ENCODE results near the gene TMEM239.

TMEM239 gene

DNA sequence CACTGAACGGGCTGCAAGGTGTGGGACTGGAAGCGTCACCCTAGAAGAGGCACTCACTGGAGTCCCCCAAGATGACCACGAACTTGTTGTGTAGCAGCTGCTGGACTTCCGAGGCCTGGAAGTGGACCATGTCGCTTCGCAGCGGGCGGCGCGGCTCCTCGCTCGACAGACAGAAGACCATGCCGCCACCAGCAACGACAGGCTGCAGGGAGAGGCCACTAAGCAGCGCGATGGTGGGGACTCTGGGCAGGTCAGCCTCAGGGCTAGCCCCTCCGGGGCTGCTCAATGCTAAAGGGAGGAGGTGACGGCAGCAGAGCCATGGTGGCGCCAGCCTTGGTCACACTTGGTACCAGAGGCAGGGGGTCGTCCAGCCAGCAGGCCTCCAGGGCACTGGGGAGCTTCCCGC, 23.6 kb downstream of the TMEM239 start:
- H3K4me3 ChIP-seq (ENCODE audit: low read length), result peak overlapping the region; percentile 79
- 94% methylated on average over 21 of the region's 21 CpGs for WGBS
- H3K9me3 ChIP-seq (ENCODE audit: insufficient read depth, low read depth, low read length), result no peaks in the 10 kb centered on the region
- H3K9ac ChIP-seq (ENCODE audit: low read depth, low read length), result peak overlapping the region; percentile 76; the same call in 1 of the 2 replicates
- H3K27ac ChIP-seq (ENCODE audit: low read depth, low read length), result no peak overlapping the region
- H3K27me3 ChIP-seq (ENCODE audit: insufficient read depth, low read length), result peaks cover 18% of the 10 kb centered on the region
- peaks cover 6% of the 10 kb centered on the region; the same call in 1 of the 2 replicates for H3K36me3 ChIP-seq (ENCODE audit: insufficient read depth, low read length)
- H3K4me1 ChIP-seq (ENCODE audit: insufficient read depth, low read length), result peaks cover 3% of the 10 kb centered on the region; the same call in 1 of the 2 replicates

DNA sequence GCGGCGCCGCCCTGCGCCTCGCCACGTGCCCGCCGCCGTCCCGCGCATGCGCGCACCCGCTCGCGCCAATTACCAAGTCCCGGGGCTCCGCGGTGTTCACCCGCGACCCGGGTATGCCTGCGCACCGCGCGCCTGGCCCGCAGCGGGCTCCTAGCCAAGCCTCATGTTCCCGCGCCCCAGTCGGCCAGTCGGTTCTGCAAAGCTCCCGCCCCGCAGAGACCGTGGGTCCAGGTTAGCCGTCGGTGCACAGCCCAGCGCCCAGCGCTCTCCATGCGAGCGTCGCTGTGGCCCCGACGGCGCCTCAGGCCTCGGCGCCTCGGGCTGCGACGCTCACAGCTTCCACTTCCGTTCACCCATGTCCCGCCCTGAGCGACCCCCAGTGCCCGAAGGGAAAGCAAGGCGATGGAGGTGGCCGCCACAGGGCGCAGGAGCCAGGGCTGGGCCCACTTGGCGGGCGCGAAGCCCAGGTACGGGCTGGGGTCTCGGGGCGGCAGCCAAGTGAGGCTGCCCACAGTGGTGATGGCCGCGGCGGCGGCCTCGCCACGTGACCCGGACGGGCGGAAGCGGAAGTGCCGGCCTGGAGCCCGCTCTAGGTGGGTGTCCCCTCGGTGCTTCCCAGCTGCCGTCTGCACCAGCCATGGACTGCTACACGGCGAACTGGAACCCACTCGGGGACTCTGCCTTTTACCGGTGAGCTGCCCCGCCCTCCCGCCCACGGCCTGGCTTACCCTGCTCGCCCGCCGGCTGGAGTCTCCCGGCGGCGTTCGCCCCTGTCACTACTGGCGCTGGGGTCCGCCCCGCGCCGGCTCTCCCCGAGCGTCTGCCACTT, 24.2 kb downstream of the TMEM239 start, which contains the start of the genes PCED1A and VPS16:
Gene PCED1A, minus strand, starts transcription at position 518 of the 829 bp plus-strand sequence. CDS start 743 bp downstream, outside the sequence.
Gene VPS16, plus strand, starts transcription at position 608 of the 829 bp plus-strand sequence. Its CDS starts 30 bp downstream, at position 638.
- peak within 1 kb of the TSS; percentile 79 for H3K4me3 ChIP-seq (ENCODE audit: low read length)
- no peak within 1 kb of the TSS for H3K27ac ChIP-seq (ENCODE audit: low read depth, low read length)
- 20% methylated on average over 98 of the region's 98 CpGs for WGBS
- H3K27me3 ChIP-seq (ENCODE audit: insufficient read depth, low read length), result peaks cover 18% of the 10 kb centered on the region
- no peaks in the 10 kb centered on the region for H3K9me3 ChIP-seq (ENCODE audit: insufficient read depth, low read depth, low read length)
- H3K9ac ChIP-seq (ENCODE audit: low read depth, low read length), result peak within 1 kb of the TSS; percentile 76
- H3K36me3 ChIP-seq (ENCODE audit: insufficient read depth, low read length), result peaks cover 6% of the 10 kb centered on the region; the same call in 1 of the 2 replicates
- peaks cover 3% of the 10 kb centered on the region; the same call in 1 of the 2 replicates for H3K4me1 ChIP-seq (ENCODE audit: insufficient read depth, low read length)

DNA sequence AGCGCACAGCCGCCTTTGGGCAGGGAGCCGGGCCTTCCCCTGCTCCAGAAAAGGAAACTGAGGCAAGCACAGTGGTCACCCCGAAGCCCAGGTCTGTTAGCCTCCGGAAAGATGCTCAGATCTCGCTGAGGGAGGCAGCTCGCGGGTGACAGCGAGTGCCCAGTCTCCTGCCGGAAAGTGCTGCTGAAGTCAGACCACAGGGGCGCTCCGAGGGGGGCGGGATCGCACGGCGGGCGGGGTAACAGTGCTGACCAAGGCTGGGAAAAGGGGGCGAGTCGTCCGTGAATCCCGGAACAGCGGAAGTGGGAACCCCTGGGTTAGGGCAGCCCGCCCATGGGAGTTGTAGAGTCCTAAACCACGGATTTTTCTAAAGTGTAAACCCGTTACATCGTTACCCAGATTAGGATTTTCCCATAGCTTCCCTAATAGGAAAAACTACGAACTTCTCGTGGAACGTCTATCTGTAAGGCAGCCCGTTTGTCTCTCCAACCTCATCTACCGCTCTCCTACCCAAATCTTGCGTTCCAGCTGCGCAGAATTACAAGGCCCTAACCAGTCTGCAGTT, 24.9 kb downstream of the TMEM239 start:
- no peak overlapping the region for H3K27ac ChIP-seq (ENCODE audit: low read depth, low read length)
- 7% methylated on average over 33 of the region's 33 CpGs for WGBS
- H3K36me3 ChIP-seq (ENCODE audit: insufficient read depth, low read length), result peaks cover 6% of the 10 kb centered on the region; the same call in 1 of the 2 replicates

GRCh38 chr20:2845607-2846006, 29.4 kb downstream of the TMEM239 start:
- Histone ChIP-seq H3K36me3 (ENCODE audit: insufficient read depth, low read length) (no peaks in the 10 kb centered on the region), H3K4me3 (ENCODE audit: low read length) (no peak overlapping the region), H3K9ac (ENCODE audit: low read depth, low read length) (no peak overlapping the region), H3K9me3 (ENCODE audit: insufficient read depth, low read depth, low read length) (no peaks in the 10 kb centered on the region), H3K27ac (ENCODE audit: low read depth, low read length) (no peak overlapping the region), H3K4me1 (ENCODE audit: insufficient read depth, low read length) (peaks cover 3% of the 10 kb centered on the region; the same call in 1 of the 2 replicates), H3K27me3 (ENCODE audit: insufficient read depth, low read length) (peaks cover 4% of the 10 kb centered on the region; the same call in 1 of the 2 replicates)
- WGBS, result 100% methylated on average over 2 of the region's 2 CpGs

More for the DNA sequence above, 24.9 kb downstream of the TMEM239 start:
- peaks cover 3% of the 10 kb centered on the region; the same call in 1 of the 2 replicates for H3K4me1 ChIP-seq (ENCODE audit: insufficient read depth, low read length)
- H3K4me3 ChIP-seq (ENCODE audit: low read length), result peak overlapping the region; percentile 79
- 0 out of 2 replicates have a peak overlapping the region, but pooled peaks have one; percentile 39 for H3K9ac ChIP-seq (ENCODE audit: low read depth, low read length)
- H3K27me3 ChIP-seq (ENCODE audit: insufficient read depth, low read length), result peaks cover 18% of the 10 kb centered on the region
- no peaks in the 10 kb centered on the region for H3K9me3 ChIP-seq (ENCODE audit: insufficient read depth, low read depth, low read length)

- no peak overlapping the region for H3K9ac ChIP-seq (ENCODE audit: low read depth, low read length)
- H3K4me1 ChIP-seq (ENCODE audit: insufficient read depth, low read length), result no peaks in the 10 kb centered on the region
- no peak overlapping the region for H3K27ac ChIP-seq (ENCODE audit: low read depth, low read length)
- H3K27me3 ChIP-seq (ENCODE audit: insufficient read depth, low read length), result peaks cover 4% of the 10 kb centered on the region; the same call in 1 of the 2 replicates
- H3K36me3 ChIP-seq (ENCODE audit: insufficient read depth, low read length), result no peaks in the 10 kb centered on the region
- WGBS, result 95% methylated on average over 5 of the region's 5 CpGs
- no peaks in the 10 kb centered on the region for H3K9me3 ChIP-seq (ENCODE audit: insufficient read depth, low read depth, low read length)
- H3K4me3 ChIP-seq (ENCODE audit: low read length), result no peak overlapping the region
Measured at GRCh38 chr20:2846698-2847097, 30.5 kb downstream of the TMEM239 start.

- Histone ChIP-seq H3K4me3 (ENCODE audit: low read length) (no peak overlapping the region), H3K9me3 (ENCODE audit: insufficient read depth, low read depth, low read length) (no peaks in the 10 kb centered on the region), H3K36me3 (ENCODE audit: insufficient read depth, low read length) (no peaks in the 10 kb centered on the region), H3K9ac (ENCODE audit: low read depth, low read length) (no peak overlapping the region), H3K27ac (ENCODE audit: low read depth, low read length) (no peak overlapping the region), H3K27me3 (ENCODE audit: insufficient read depth, low read length) (no peaks in the 10 kb centered on the region), H3K4me1 (ENCODE audit: insufficient read depth, low read length) (no peaks in the 10 kb centered on the region)
- 93% methylated on average over 4 of the region's 4 CpGs for WGBS
Measured at GRCh38 chr20:2847802-2848201, 31.6 kb downstream of the TMEM239 start.

DNA sequence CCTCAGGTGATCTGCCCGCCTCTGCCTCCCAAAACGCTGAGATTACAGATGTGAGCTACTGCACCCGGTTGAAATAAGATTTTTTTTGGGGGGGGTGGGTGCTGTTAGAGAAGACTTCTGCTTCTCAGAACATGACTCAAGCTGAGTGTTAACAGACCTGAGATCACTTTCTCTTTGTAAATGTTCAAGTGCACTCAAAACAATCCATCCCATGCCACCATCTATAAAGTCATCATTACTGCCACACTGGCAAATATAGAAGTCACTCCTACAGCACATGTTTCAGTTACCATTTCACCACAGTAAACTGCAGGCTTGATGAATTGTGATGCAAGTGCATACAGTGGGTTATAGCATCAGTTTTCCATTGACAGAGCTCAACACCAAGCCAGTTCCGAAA, 33.4 kb downstream of the TMEM239 start:
- Histone ChIP-seq H3K27ac (ENCODE audit: low read depth, low read length) (no peak overlapping the region), H3K4me3 (ENCODE audit: low read length) (no peak overlapping the region), H3K36me3 (ENCODE audit: insufficient read depth, low read length) (no peaks in the 10 kb centered on the region), H3K9ac (ENCODE audit: low read depth, low read length) (no peak overlapping the region), H3K4me1 (ENCODE audit: insufficient read depth, low read length) (no peaks in the 10 kb centered on the region), H3K27me3 (ENCODE audit: insufficient read depth, low read length) (no peaks in the 10 kb centered on the region), H3K9me3 (ENCODE audit: insufficient read depth, low read depth, low read length) (no peaks in the 10 kb centered on the region)
- 90% methylated on average over 4 of the region's 4 CpGs for WGBS

GRCh38 chr20:2851086-2851485, 34.9 kb downstream of the TMEM239 start:
- Histone ChIP-seq H3K27me3 (ENCODE audit: insufficient read depth, low read length) (no peaks in the 10 kb centered on the region), H3K4me1 (ENCODE audit: insufficient read depth, low read length) (no peaks in the 10 kb centered on the region), H3K9ac (ENCODE audit: low read depth, low read length) (no peak overlapping the region), H3K9me3 (ENCODE audit: insufficient read depth, low read depth, low read length) (no peaks in the 10 kb centered on the region), H3K27ac (ENCODE audit: low read depth, low read length) (no peak overlapping the region), H3K36me3 (ENCODE audit: insufficient read depth, low read length) (no peaks in the 10 kb centered on the region), H3K4me3 (ENCODE audit: low read length) (no peak overlapping the region)
- WGBS, result 93% methylated on average over 10 of the region's 10 CpGs

- Histone ChIP-seq H3K36me3 (ENCODE audit: insufficient read depth, low read length) (no peaks in the 10 kb centered on the region), H3K9ac (ENCODE audit: low read depth, low read length) (no peak overlapping the region), H3K27me3 (ENCODE audit: insufficient read depth, low read length) (no peaks in the 10 kb centered on the region), H3K27ac (ENCODE audit: low read depth, low read length) (no peak overlapping the region), H3K4me1 (ENCODE audit: insufficient read depth, low read length) (no peaks in the 10 kb centered on the region), H3K9me3 (ENCODE audit: insufficient read depth, low read depth, low read length) (no peaks in the 10 kb centered on the region), H3K4me3 (ENCODE audit: low read length) (no peak overlapping the region)
- WGBS, result 91% methylated on average over 2 of the region's 2 CpGs
Measured at GRCh38 chr20:2858591-2858990, 42.4 kb downstream of the TMEM239 start.

DNA sequence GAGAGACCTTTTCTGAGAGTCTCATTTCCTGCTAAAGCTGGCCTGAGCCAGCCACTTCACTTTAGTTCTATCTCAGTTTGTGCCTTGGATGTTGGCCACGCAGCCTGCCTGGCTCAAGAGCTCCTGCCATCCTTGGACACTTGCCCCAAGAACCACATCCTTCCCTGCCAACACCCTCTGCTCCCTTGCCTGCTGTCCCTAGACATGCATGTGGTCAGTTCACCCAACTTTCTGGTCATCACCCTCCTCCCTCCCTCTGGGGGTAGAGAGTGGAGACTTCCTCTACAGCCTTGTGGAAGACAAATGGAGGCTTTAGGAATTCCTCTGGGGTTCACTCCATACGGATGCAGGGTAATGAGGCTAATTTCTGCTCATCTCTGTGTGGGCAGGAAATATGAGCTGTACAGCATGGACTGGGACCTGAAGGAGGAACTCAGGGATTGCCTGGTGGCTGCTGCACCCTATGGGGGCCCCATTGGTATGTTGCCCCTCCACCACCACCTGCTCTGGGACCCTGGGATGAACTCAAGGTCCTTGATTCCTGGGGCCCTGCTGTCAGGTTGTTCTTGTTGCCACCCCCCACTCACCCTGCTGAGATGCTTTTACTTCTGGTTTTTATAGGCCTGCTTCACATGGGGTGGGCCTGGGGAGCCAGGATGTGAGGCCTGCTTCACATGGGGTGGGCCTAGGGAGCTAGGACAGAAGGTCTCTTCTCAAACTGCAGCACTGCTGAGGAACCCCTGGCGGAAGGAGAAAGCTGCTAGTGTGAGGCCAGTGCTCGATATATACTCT, 43.4 kb downstream of the TMEM239 start:
- no peak overlapping the region for H3K27ac ChIP-seq (ENCODE audit: low read depth, low read length)
- no peaks in the 10 kb centered on the region for H3K27me3 ChIP-seq (ENCODE audit: insufficient read depth, low read length)
- no peak overlapping the region for H3K9ac ChIP-seq (ENCODE audit: low read depth, low read length)
- H3K9me3 ChIP-seq (ENCODE audit: insufficient read depth, low read depth, low read length), result no peaks in the 10 kb centered on the region
- no peak overlapping the region for H3K4me3 ChIP-seq (ENCODE audit: low read length)
- H3K36me3 ChIP-seq (ENCODE audit: insufficient read depth, low read length), result no peaks in the 10 kb centered on the region
- 93% methylated on average over 4 of the region's 4 CpGs for WGBS
- no peaks in the 10 kb centered on the region for H3K4me1 ChIP-seq (ENCODE audit: insufficient read depth, low read length)
